ENCODE measurements around the gene ZNF670.
"Not testable (repeated sequence)": the region's sequence is repeated elsewhere in the genome, so short reads cannot be mapped to it uniquely, and the experiment has no call there.

The ZNF670 gene

DNA sequence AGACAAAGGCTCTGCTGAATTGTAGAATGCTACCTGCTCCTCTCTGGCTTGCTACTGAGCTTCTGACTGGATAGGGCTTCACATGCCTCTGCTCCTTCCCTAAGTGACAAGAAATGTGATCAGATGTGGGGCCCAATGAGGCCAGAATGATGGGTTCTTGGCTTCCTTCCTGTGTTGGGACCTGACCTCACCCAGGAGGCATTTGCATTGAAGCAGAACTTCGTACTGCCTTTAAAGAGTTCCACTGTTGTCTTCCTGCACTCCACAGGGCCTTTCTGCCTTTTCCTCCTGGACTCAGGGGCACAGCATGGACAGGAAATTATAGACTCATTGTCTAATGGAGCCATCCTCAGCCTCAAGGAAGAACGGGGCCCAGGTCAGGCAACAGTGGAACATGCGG lies 14.3 kb downstream of the ZNF670 start:
- Histone ChIP-seq H3K36me3 (ENCODE audit: control insufficient read depth, insufficient read depth, low read length) (peaks cover 3% of the 10 kb centered on the region), H3K9ac (ENCODE audit: low read length) (no peak overlapping the region), H3K4me1 (ENCODE audit: control insufficient read depth, insufficient read depth, low read length) (no peaks in the 10 kb centered on the region), H3K27ac (ENCODE audit: low read depth, low read length) (no peak overlapping the region), H3K4me3 (ENCODE audit: low read length) (no peak overlapping the region), H3K27me3 (ENCODE audit: control insufficient read depth, insufficient read depth, low read length) (no peaks in the 10 kb centered on the region)

DNA sequence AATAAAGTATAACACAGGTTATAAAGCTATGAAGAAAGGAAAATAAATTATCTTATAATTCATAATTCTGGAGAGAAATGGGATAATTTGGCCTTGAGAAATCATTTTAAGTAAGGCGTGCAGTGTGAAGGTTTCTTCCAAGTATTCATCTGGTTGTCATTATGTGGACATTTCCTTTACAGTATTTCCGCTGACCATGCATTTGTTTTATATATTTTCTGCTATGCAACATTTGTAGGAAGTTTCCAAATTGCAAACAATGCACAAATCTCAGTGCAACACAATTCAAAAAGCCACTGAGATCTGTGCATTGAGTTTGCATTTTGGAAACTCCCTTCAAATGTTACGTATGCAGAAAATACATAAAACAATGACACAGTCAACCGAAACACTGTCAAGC lies 17.8 kb downstream of the ZNF670 start:
- no peak overlapping the region for H3K27ac ChIP-seq (ENCODE audit: low read depth, low read length)
- no peaks in the 10 kb centered on the region for H3K27me3 ChIP-seq (ENCODE audit: control insufficient read depth, insufficient read depth, low read length)
- H3K4me1 ChIP-seq (ENCODE audit: control insufficient read depth, insufficient read depth, low read length): no peaks in the 10 kb centered on the region
- no peak overlapping the region for H3K9ac ChIP-seq (ENCODE audit: low read length)
- H3K36me3 ChIP-seq (ENCODE audit: control insufficient read depth, insufficient read depth, low read length): peaks cover 3% of the 10 kb centered on the region
- no peak overlapping the region for H3K4me3 ChIP-seq (ENCODE audit: low read length)

DNA sequence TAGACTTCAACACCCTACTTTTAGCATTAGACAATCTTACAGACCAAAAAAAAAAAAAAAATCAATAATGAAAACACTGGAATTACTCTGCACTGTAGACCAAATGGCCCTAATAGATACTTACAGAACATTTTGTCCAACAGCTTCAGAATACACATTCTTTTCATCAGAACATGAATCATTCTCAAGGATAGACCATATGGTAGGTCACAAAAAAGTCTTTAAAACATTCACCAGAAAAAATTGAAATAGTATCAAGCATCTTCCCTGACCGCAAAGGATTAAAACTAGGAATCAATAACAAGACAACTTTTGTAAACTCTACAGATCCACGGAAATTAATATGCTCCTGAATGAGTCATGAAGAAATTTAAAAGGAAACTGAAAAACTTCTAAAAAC lies 22.5 kb downstream of the ZNF670 start:
- no peak overlapping the region for H3K9ac ChIP-seq (ENCODE audit: low read length)
- no peak overlapping the region for H3K27ac ChIP-seq (ENCODE audit: low read depth, low read length)
- no peak overlapping the region for H3K4me3 ChIP-seq (ENCODE audit: low read length)
- H3K4me1 ChIP-seq (ENCODE audit: control insufficient read depth, insufficient read depth, low read length): no peaks in the 10 kb centered on the region
- H3K36me3 ChIP-seq (ENCODE audit: control insufficient read depth, insufficient read depth, low read length): no peaks in the 10 kb centered on the region
- H3K27me3 ChIP-seq (ENCODE audit: control insufficient read depth, insufficient read depth, low read length): no peaks in the 10 kb centered on the region

DNA sequence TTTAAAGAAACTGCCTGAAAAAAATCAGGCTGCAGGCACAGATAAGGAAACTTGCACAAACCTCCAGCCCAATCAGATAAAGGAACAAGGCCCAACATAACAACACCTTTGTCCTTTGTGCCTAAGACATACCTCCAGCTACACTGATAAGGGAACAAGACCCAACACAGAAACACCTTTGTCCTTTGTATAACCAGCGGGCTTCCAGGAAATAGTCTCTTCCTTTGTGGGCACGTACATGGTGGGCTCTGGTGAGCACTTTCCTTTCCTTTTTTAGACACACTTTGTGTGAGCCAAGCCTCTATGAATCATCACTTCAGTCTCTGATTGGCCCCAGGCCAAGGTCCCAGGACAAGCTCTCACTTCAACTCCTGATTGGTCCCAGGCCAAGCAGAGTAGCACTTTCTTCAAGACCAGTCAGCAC lies 23.6 kb downstream of the ZNF670 start:
- Histone ChIP-seq H3K27ac (ENCODE audit: low read depth, low read length) (no peak overlapping the region), H3K27me3 (ENCODE audit: control insufficient read depth, insufficient read depth, low read length) (no peaks in the 10 kb centered on the region), H3K9ac (ENCODE audit: low read length) (no peak overlapping the region), H3K4me3 (ENCODE audit: low read length) (no peak overlapping the region), H3K36me3 (ENCODE audit: control insufficient read depth, insufficient read depth, low read length) (no peaks in the 10 kb centered on the region), H3K4me1 (ENCODE audit: control insufficient read depth, insufficient read depth, low read length) (no peaks in the 10 kb centered on the region)

- H3K27me3 ChIP-seq (ENCODE audit: control insufficient read depth, insufficient read depth, low read length): no peaks in the 10 kb centered on the region
- H3K27ac ChIP-seq (ENCODE audit: low read depth, low read length): no peak overlapping the region
- H3K36me3 ChIP-seq (ENCODE audit: control insufficient read depth, insufficient read depth, low read length): peaks cover 2% of the 10 kb centered on the region
- no peak overlapping the region for H3K9ac ChIP-seq (ENCODE audit: low read length)
- H3K4me1 ChIP-seq (ENCODE audit: control insufficient read depth, insufficient read depth, low read length): no peaks in the 10 kb centered on the region
- H3K4me3 ChIP-seq (ENCODE audit: low read length): no peak overlapping the region
Measured at GRCh38 chr1:247047702-247048101, 30.9 kb downstream of the ZNF670 start.

DNA sequence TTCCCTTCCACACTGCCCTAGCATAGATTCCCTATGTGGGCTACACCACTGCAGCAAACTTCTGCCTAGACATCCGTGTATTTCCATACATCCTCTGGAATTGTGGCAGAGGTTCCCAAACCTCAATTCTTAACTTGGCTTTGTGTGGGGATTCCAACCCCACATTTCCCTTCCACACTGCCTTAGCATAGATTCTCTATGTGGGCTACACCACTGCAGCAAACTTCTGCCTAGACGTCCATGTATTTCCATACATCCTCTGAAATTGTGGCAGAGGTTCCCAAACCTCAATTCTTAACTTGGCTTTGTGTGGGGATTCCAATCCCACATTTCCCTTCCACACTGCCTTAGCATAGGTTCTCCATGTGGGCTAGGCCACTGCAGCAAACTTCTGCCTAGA lies 31.4 kb downstream of the ZNF670 start:
- peaks cover 2% of the 10 kb centered on the region for H3K36me3 ChIP-seq (ENCODE audit: control insufficient read depth, insufficient read depth, low read length)
- no peak overlapping the region for H3K4me3 ChIP-seq (ENCODE audit: low read length)
- no peaks in the 10 kb centered on the region for H3K27me3 ChIP-seq (ENCODE audit: control insufficient read depth, insufficient read depth, low read length)
- H3K4me1 ChIP-seq (ENCODE audit: control insufficient read depth, insufficient read depth, low read length): no peaks in the 10 kb centered on the region
- H3K27ac ChIP-seq (ENCODE audit: low read depth, low read length): no peak overlapping the region
- no peak overlapping the region for H3K9ac ChIP-seq (ENCODE audit: low read length)

DNA sequence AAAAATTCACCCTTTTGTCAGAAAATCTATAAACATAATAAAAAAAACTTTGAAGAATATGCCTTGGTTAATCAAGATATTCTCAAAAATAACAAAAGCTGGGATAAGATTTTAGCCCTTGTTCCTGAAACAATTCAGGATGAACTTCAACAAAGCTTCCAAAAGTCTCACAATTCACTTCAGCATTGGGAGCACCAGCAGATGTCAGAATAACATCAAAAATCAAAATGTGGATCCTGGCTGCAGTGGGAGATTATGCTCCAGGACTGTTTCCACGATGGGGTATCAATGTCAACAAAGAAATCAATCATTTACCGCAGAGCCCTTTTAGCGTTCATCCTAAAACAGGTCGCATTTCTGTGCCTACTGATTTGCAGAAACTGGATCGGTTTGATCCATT lies 35.2 kb downstream of the ZNF670 start:
- H3K27ac ChIP-seq (ENCODE audit: low read depth, low read length): no peak overlapping the region
- H3K27me3 ChIP-seq (ENCODE audit: control insufficient read depth, insufficient read depth, low read length): no peaks in the 10 kb centered on the region
- no peak overlapping the region for H3K9ac ChIP-seq (ENCODE audit: low read length)
- H3K4me1 ChIP-seq (ENCODE audit: control insufficient read depth, insufficient read depth, low read length): no peaks in the 10 kb centered on the region
- no peak overlapping the region for H3K4me3 ChIP-seq (ENCODE audit: low read length)
- H3K36me3 ChIP-seq (ENCODE audit: control insufficient read depth, insufficient read depth, low read length): peaks cover 2% of the 10 kb centered on the region

- Histone ChIP-seq H3K9ac (ENCODE audit: low read length) (no peak overlapping the region), H3K36me3 (ENCODE audit: control insufficient read depth, insufficient read depth, low read length) (peaks cover 11% of the 10 kb centered on the region), H3K4me1 (ENCODE audit: control insufficient read depth, insufficient read depth, low read length) (no peaks in the 10 kb centered on the region), H3K27ac (ENCODE audit: low read depth, low read length) (no peak overlapping the region), H3K4me3 (ENCODE audit: low read length) (no peak overlapping the region), H3K27me3 (ENCODE audit: control insufficient read depth, insufficient read depth, low read length) (no peaks in the 10 kb centered on the region)
Measured at GRCh38 chr1:247037511-247038320, 40.9 kb downstream of the ZNF670 start.

DNA sequence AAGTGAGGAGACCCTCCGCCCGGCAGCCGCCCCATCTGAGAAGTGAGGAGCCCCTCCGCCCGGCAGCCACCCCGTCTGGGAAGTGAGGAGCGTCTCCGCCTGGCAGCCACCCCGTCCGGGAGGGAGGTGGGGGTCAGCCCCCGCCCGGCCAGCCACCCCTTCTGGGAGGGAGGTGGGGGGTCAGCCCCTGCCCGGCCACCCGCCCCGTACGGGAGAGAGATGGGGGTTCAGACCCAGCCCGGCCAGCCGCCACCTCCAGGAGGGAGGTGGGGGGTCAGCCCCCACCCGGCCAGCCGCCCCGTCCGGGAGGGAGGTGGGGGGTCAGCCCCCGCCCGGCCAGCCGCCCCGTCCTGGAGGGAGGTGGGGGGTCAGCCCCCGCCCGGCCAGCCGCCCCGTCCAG lies 46.3 kb downstream of the ZNF670 start:
- not testable (repeated sequence) for H3K27me3 ChIP-seq (ENCODE audit: control insufficient read depth, insufficient read depth, low read length); H3K4me1 ChIP-seq (ENCODE audit: control insufficient read depth, insufficient read depth, low read length); H3K9ac ChIP-seq (ENCODE audit: low read length); H3K4me3 ChIP-seq (ENCODE audit: low read length); H3K36me3 ChIP-seq (ENCODE audit: control insufficient read depth, insufficient read depth, low read length); H3K27ac ChIP-seq (ENCODE audit: low read depth, low read length)
